CD4-positive, alpha-beta memory T cell (primary cell): Measurements from ENCODE around the gene KCNAB3. TPM values are rescaled to one million over a fixed set of nuclear protein-coding genes. Genes with fewer than 3 reads are reported as not detected.

Experiments used
- CTCF ChIA-PET: fragments of 350-600 bp; sonication (Branson Sonifier 250); formaldehyde crosslinking; loops from one replicate; lab custom pipeline; 2021; ENCODE audit warnings: inconsistent platforms; ENCODE audit not compliant: partially characterized antibody; lab: Charles Lee
- POLR2A ChIA-PET: fragments of 350-600 bp; sonication (Branson Sonifier 250); formaldehyde crosslinking; loops from one replicate; lab custom pipeline; 2021; ENCODE audit not compliant: partially characterized antibody; lab: Charles Lee
- DNase-seq, 5 donors: peaks; one replicate each; pipeline versions ENCODE4 v3.0.0 to v3.0.0-alpha.2; 2020 to 2022; ENCODE audit warnings: mixed read lengths in 1 of 5
- H3K27ac ChIP-seq: one replicate; pipeline ENCODE4 v1.7.0; 2013; ENCODE audit warnings: low read depth, low read length
- H3K27me3 ChIP-seq: 2 replicates; pipeline ENCODE4 v1.7.0; 2013; ENCODE audit warnings: mild to moderate bottlenecking, low read length, moderate library complexity; ENCODE audit not compliant: insufficient read depth
- H3K36me3 ChIP-seq: 2 replicates; pipeline ENCODE4 v1.7.0; 2013; ENCODE audit warnings: mild to moderate bottlenecking, low read length, moderate library complexity; ENCODE audit not compliant: insufficient read depth
- H3K4me1 ChIP-seq: 2 replicates; pipeline ENCODE4 v1.7.0; 2013; ENCODE audit warnings: mild to moderate bottlenecking, low read length, moderate library complexity; ENCODE audit not compliant: insufficient read depth
- H3K4me3 ChIP-seq, 2 donors: one replicate each; pipeline ENCODE4 v1.7.0; 2013; ENCODE audit warnings: low read length in 2 of 2, mild to moderate bottlenecking in 1 of 2
- H3K9me3 ChIP-seq, 2 donors: one replicate each; pipeline ENCODE4 v1.7.0; 2013; ENCODE audit warnings: low read length in 2 of 2, control low read depth in 1 of 2; ENCODE audit not compliant: control insufficient read depth in 1 of 2
- H3K27ac Mint-ChIP-seq, 7 donors: one replicate each; pipeline ENCODE4 v1.8.0; 2020 to 2021; ENCODE audit warnings: mixed read lengths in 7 of 7, mild to moderate bottlenecking in 6 of 7, inconsistent platforms in 3 of 7, moderate library complexity in 3 of 7
- H3K27me3 Mint-ChIP-seq, 2 donors: one replicate each; pipeline ENCODE4 v1.8.0; 2020 to 2021; ENCODE audit warnings: mixed read lengths in 2 of 2
- H3K36me3 Mint-ChIP-seq, 2 donors: one replicate each; pipeline ENCODE4 v1.8.0; 2020 to 2021; ENCODE audit warnings: mixed read lengths in 2 of 2, inconsistent platforms in 1 of 2, mild to moderate bottlenecking in 1 of 2
- H3K4me1 Mint-ChIP-seq, 4 donors: one replicate each; pipeline ENCODE4 v1.8.0; 2020 to 2021; ENCODE audit warnings: mixed read lengths in 4 of 4, mild to moderate bottlenecking in 1 of 4
- H3K4me3 Mint-ChIP-seq, 8 donors: one replicate each; pipeline ENCODE4 v1.8.0; 2020 to 2021; ENCODE audit warnings: mixed read lengths in 8 of 8, mild to moderate bottlenecking in 7 of 8, moderate library complexity in 6 of 8, inconsistent platforms in 3 of 8
- H3K9me3 Mint-ChIP-seq, 8 donors: one replicate each; pipeline ENCODE4 v1.8.0; 2020 to 2021; ENCODE audit warnings: mixed read lengths in 8 of 8, mild to moderate bottlenecking in 5 of 8, inconsistent platforms in 3 of 8, moderate library complexity in 1 of 8
- intact Hi-C: fragments of 100-400 bp; cut with micrococcal nuclease; formaldehyde crosslinking; loops from one replicate; pipeline ENCODE4 v1.15.1; 2023
- polyA plus RNA-seq, 2 donors: library from polyadenylated mRNA; unstranded; fragments of 300-500 nt; fragmentation: Illumina TruSeq; gene quantifications; one replicate each; pipeline ENCODE4 v1.2.3, GENCODE V29; 2021
- total RNA-seq, 2 experiments: library from RNA; stranded (reverse); gene quantifications; one replicate each; pipeline ENCODE4 v1.2.3, GENCODE V29; 2021

The KCNAB3 gene
- total and polyA plus RNA-seq, 4 experiments from 2014 or later = 0.53 to 14.4 (median 13.4) TPM; not detected in 1

DNA sequence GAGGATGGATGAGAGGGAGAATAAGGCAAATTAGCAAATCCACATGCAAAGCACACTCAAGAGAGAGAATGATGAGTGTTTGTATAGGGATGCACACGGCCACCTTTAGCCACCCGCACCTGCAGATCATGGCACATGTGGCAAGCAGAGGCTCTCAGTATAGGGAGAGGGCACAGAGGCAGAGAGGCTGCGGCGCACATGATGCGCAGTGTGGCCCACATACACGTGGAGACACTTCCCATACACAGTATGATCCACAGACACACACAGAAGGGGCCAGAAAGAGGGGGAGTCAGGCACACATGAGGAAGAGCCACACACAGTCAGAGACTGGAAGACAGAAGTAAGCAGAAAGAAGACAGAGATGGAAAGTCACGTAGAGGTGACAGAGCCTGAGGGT, 47.6 kb downstream of the KCNAB3 start:
- H3K9me3 ChIP-seq = no peaks in the 10 kb centered on the region
- no peak for DNase-seq
- H3K36me3 ChIP-seq = peaks cover 14% of the 10 kb centered on the region
- intact Hi-C loops = no loop called here
- no peak overlapping the region for H3K27ac ChIP-seq
- no peak overlapping the region for H3K4me3 Mint-ChIP-seq
- no peak overlapping the region for H3K4me3 ChIP-seq
- H3K4me1 ChIP-seq = peaks cover 53% of the 10 kb centered on the region
- no peaks in the 10 kb centered on the region for H3K27me3 Mint-ChIP-seq
- peaks cover 4 to 12% (median 7%) of the 10 kb centered on the region in 4 donors for H3K4me1 Mint-ChIP-seq
- H3K9me3 Mint-ChIP-seq = no peaks in the 10 kb centered on the region
- H3K27ac Mint-ChIP-seq = no peak overlapping the region
- no peaks in the 10 kb centered on the region for H3K27me3 ChIP-seq
- CTCF ChIA-PET = interaction anchor here (2.6 kb wide), 1 partner anchor 20 kb away, joined by 13 read pairs; no protein-coding TSS in a partner anchor
- peaks cover 0 to 11% of the 10 kb centered on the region in 2 donors for H3K36me3 Mint-ChIP-seq
- POLR2A ChIA-PET = interaction anchor here (2.2 kb wide), 1 partner anchor 13 kb away, joined by 6 read pairs; no protein-coding TSS in a partner anchor

DNA sequence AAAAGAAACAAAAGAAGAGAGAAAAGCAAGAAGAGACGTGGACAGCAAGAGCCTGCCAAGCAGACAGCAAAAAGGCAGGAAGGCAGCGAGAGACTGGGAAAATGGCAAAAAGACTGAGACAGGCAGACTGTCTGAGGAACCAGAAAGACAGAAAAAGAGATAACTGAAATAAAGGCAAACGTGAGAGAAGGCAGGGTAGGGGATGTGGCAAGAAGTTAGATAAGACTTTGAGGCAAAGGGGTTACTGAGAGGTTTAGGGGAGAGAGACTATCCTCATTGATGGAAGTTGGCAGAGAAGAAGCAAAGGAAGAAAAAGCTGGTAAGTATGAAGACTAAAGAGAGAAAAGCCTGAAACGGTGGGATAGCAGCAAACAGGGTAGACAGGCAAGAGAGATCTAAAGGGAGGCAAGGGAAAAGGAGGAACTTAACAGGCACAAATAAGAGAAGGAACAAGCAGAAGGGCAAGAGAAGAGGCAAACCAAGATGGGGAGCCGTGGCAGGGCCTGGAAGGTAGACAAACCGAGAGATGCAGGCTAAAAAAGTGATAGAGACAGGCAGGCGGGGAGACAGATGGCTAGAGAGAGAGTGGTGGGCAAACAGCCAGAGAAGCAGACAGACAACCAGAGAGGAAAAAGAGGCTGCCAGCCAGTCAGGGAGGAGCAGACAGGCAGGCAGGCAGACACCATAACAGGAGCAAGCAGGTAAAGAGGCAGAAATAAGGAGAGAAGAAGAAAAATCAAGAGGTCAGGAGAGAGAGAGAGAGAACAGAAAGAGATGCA, 48.2 kb downstream of the KCNAB3 start:
- no peak overlapping the region for H3K27ac ChIP-seq
- intact Hi-C loops = no loop called here
- H3K4me3 ChIP-seq = no peak overlapping the region
- peaks cover 0 to 8% of the 10 kb centered on the region in 2 donors for H3K36me3 Mint-ChIP-seq
- ChIA-PET POLR2A (no interaction called here), CTCF (no interaction called here)
- no peak overlapping the region for H3K4me3 Mint-ChIP-seq
- H3K36me3 ChIP-seq = peaks cover 14% of the 10 kb centered on the region
- H3K27ac Mint-ChIP-seq = no peak overlapping the region
- H3K9me3 Mint-ChIP-seq = no peaks in the 10 kb centered on the region
- DNase-seq = no peak
- peaks cover 4 to 11% (median 7%) of the 10 kb centered on the region in 4 donors for H3K4me1 Mint-ChIP-seq
- peaks cover 47% of the 10 kb centered on the region for H3K4me1 ChIP-seq
- no peaks in the 10 kb centered on the region for H3K27me3 ChIP-seq
- no peaks in the 10 kb centered on the region for H3K27me3 Mint-ChIP-seq
- no peaks in the 10 kb centered on the region for H3K9me3 ChIP-seq

DNA sequence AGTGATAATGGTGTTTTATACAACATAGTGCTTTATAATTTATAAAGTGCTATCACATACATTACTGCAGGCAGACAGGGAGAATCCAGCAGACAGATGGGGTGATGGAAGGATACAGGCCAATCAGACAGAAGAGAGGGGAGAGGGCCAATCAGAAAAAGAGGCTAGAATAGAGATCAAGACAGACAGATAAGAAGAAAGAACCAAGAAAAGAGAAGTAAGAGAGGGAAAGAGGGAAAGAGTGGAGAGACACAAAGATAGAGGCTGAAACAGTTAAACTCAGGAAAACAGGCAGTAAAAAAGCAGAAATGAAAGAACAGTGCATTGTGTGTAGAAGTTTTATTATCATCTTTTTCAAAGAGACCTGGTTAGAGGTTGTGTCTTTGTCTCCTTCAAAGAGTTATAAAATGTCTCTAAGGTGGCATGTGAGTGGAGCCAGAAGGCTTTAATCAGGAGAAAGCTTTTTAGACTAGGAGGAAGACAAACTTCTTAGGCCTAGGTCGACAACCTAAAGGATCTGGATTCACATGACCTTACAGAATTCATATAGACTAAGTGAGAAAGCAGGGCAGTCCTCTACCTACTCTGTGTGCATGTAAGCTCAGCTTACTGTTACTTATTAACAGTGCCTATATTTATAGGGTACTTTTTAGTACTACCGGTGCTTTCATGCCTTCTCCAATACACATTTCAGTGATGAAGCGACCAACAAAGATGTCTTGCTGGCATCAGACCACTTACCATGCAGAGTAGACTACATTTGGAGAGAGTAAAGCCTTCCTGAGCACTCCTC, 49.4 kb downstream of the KCNAB3 start:
- H3K9me3 ChIP-seq = no peaks in the 10 kb centered on the region
- H3K27ac ChIP-seq = no peak overlapping the region
- intact Hi-C loops = no loop called here
- no peaks in the 10 kb centered on the region for H3K27me3 Mint-ChIP-seq
- DNase-seq = no peak
- H3K27me3 ChIP-seq = no peaks in the 10 kb centered on the region
- no peak overlapping the region for H3K4me3 Mint-ChIP-seq
- ChIA-PET POLR2A (interaction anchor here (1.3 to 1.4 kb wide), 2 partner anchors 9 to 46 kb away, joined by 3 to 4 read pairs; partner anchors contain the start of gene KDM6B), CTCF (no interaction called here)
- no peaks in the 10 kb centered on the region for H3K9me3 Mint-ChIP-seq
- peaks cover 0 to 4% of the 10 kb centered on the region in 2 donors for H3K36me3 Mint-ChIP-seq
- H3K4me3 ChIP-seq = no peak overlapping the region
- peaks cover 14% of the 10 kb centered on the region for H3K36me3 ChIP-seq
- H3K4me1 ChIP-seq = peaks cover 46% of the 10 kb centered on the region
- no peak overlapping the region for H3K27ac Mint-ChIP-seq
- peaks cover 6 to 13% (median 8%) of the 10 kb centered on the region in 4 donors for H3K4me1 Mint-ChIP-seq

DNA sequence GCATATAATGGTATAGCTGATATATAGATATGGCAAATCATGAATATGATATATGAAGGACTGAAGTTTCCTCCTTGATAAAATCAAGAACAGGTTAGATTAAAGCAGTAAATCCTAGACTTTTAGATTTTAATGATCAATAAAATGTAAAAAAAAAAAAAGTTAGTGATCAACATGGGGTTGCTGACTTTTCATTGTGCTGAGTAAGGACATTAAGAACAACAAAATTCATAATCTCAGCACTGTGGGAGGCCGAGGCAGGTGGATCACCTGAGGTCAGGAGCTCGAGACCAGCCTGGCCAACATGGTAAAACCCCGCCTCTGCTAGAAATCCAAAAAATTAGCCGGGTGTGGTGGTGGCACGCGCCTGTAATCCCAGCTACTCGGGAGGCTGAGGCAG, 51.4 kb downstream of the KCNAB3 start:
- H3K4me1 Mint-ChIP-seq = peaks cover 0 to 18% (median 11%) of the 10 kb centered on the region in 4 donors
- no peaks in the 10 kb centered on the region for H3K9me3 ChIP-seq
- H3K27ac Mint-ChIP-seq = no peak overlapping the region
- H3K4me1 ChIP-seq = peaks cover 36% of the 10 kb centered on the region
- no peak overlapping the region for H3K4me3 Mint-ChIP-seq
- no peaks in the 10 kb centered on the region for H3K9me3 Mint-ChIP-seq
- H3K36me3 Mint-ChIP-seq = peaks cover 7 to 10% of the 10 kb centered on the region in 2 donors
- H3K27me3 Mint-ChIP-seq = no peaks in the 10 kb centered on the region
- H3K36me3 ChIP-seq = peaks cover 14% of the 10 kb centered on the region
- intact Hi-C loops = no loop called here
- ChIA-PET POLR2A (no interaction called here), CTCF (interaction anchor here (1.2 kb wide), 2 partner anchors 10 to 20 kb away, joined by 3 read pairs; no protein-coding TSS in a partner anchor)
- no peak for DNase-seq
- H3K4me3 ChIP-seq = no peak overlapping the region
- no peaks in the 10 kb centered on the region for H3K27me3 ChIP-seq
- H3K27ac ChIP-seq = no peak overlapping the region

DNA sequence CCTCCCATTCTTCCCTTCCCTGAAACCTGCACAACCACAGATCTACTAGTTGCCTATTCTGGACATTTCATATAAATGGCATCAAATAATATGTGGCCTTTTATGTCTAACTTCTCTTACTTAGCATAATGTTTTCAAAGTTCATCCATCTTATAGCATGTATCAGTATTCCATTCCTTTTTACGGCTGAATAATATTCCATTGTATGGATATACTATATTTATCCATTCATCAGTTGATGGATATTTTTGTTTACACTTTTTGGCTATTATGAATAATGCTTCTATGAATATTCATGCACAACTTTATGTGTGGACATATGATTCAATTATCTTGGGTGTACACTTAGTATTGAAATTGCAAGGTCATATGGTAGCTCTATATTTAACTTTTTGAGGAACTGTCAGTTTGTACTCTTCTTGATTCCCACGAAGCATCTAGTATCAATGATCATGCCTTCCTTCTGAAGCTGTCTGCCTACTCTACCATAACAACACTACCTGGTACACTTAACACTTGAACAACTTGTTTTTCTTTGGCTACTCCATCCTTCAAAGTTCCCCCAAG, 53.8 kb downstream of the KCNAB3 start:
- DNase-seq = no peak

DNA sequence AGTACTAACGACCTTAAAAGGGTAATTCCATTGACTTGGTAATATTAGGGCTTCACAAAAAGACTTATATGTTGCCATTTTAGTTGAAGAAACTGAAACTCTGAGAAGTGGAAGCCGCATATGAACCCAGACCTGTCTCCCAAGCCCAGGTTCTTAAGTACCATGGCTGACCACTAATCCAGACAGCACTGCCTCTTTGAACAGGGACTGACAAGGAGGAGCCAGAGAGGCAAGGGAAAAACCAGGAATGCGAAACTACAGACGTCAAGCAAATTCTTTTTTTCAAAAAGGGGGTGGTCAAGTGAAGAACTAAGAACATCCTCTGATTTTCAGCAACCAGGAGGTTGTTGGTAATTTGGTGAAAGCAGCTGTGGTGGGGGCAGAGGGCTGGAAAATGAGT, 56.6 kb downstream of the KCNAB3 start:
- no peaks in the 10 kb centered on the region for H3K27me3 Mint-ChIP-seq
- Histone ChIP-seq H3K27ac (no peak overlapping the region), H3K4me1 (peaks cover 15% of the 10 kb centered on the region), H3K36me3 (no peaks in the 10 kb centered on the region), H3K9me3 (no peaks in the 10 kb centered on the region), H3K4me3 (no peak overlapping the region), H3K27me3 (no peaks in the 10 kb centered on the region)
- H3K36me3 Mint-ChIP-seq = peaks cover 12 to 15% of the 10 kb centered on the region in 2 donors
- intact Hi-C loops = no loop called here
- no peak for DNase-seq
- POLR2A ChIA-PET = interaction anchor here (1.0 to 1.3 kb wide), 3 partner anchors 10 to 50 kb away, joined by 3 to 5 read pairs (median 3); no protein-coding TSS in a partner anchor
- H3K4me3 Mint-ChIP-seq = no peak overlapping the region
- H3K4me1 Mint-ChIP-seq = peaks cover 11 to 36% (median 25%) of the 10 kb centered on the region in 4 donors
- peak overlapping the region in 3 of 7 donors; percentile 37 to 86 (median 61) for H3K27ac Mint-ChIP-seq
- CTCF ChIA-PET = interaction anchor here (4.6 kb wide), 1 partner anchor 11 kb away, joined by 18 read pairs; no protein-coding TSS in a partner anchor
- no peaks in the 10 kb centered on the region for H3K9me3 Mint-ChIP-seq

More for the DNA sequence above, 53.8 kb downstream of the KCNAB3 start:
- intact Hi-C loops = no loop called here
- Histone ChIP-seq H3K4me3 (no peak overlapping the region), H3K27me3 (no peaks in the 10 kb centered on the region), H3K9me3 (no peaks in the 10 kb centered on the region), H3K36me3 (peaks cover 11% of the 10 kb centered on the region), H3K27ac (no peak overlapping the region), H3K4me1 (peaks cover 13% of the 10 kb centered on the region)
- POLR2A ChIA-PET = interaction anchor here (1.5 kb wide), 1 partner anchor 11 kb away, joined by 3 read pairs; no protein-coding TSS in a partner anchor
- H3K36me3 Mint-ChIP-seq = peaks cover 12 to 15% of the 10 kb centered on the region in 2 donors
- peak overlapping the region in 3 of 7 donors; percentile 10 to 61 (median 32) for H3K27ac Mint-ChIP-seq
- CTCF ChIA-PET = interaction anchor here (1.6 to 4.6 kb wide), 2 partner anchors 10 to 13 kb away, joined by 6 to 18 read pairs; no protein-coding TSS in a partner anchor
- H3K27me3 Mint-ChIP-seq = no peaks in the 10 kb centered on the region
- H3K4me3 Mint-ChIP-seq = no peak overlapping the region
- H3K9me3 Mint-ChIP-seq = no peaks in the 10 kb centered on the region
- peaks cover 0 to 18% (median 12%) of the 10 kb centered on the region in 4 donors for H3K4me1 Mint-ChIP-seq
